ENCODE measurements around the gene ELFN2.

Gene ELFN2

GRCh38 chr22:37388538-37388937 is 38.7 kb downstream of the ELFN2 start:
- no peak for DNase-seq
- Mint-ChIP-seq H3K27ac (no peak overlapping the region), H3K4me3 (no peak overlapping the region), H3K27me3 (peaks cover 30% of the 10 kb centered on the region), H3K4me1 (no peaks in the 10 kb centered on the region), H3K36me3 (no peaks in the 10 kb centered on the region), H3K9me3 (no peaks in the 10 kb centered on the region)
- CTCF ChIA-PET, result no interaction called here

GRCh38 chr22:37387793-37388192 is 39.5 kb downstream of the ELFN2 start:
- DNase-seq, result no peak
- Mint-ChIP-seq H3K4me3 (no peak overlapping the region), H3K36me3 (no peaks in the 10 kb centered on the region), H3K27ac (no peak overlapping the region), H3K4me1 (no peaks in the 10 kb centered on the region), H3K9me3 (no peaks in the 10 kb centered on the region), H3K27me3 (peaks cover 36% of the 10 kb centered on the region)
- CTCF ChIA-PET, result no interaction called here

- no peak for DNase-seq
- Mint-ChIP-seq H3K4me3 (no peak overlapping the region), H3K36me3 (no peaks in the 10 kb centered on the region), H3K27ac (no peak overlapping the region), H3K27me3 (peaks cover 40% of the 10 kb centered on the region), H3K9me3 (no peaks in the 10 kb centered on the region), H3K4me1 (no peaks in the 10 kb centered on the region)
- CTCF ChIA-PET, result no interaction called here
Observed at GRCh38 chr22:37386441-37386840, 40.8 kb downstream of the ELFN2 start.

GRCh38 chr22:37384691-37385090 is 42.6 kb downstream of the ELFN2 start:
- no peaks in the 10 kb centered on the region for H3K4me1 Mint-ChIP-seq
- H3K9me3 Mint-ChIP-seq, result no peaks in the 10 kb centered on the region
- H3K4me3 Mint-ChIP-seq, result no peak overlapping the region
- no peak for DNase-seq
- H3K36me3 Mint-ChIP-seq, result no peaks in the 10 kb centered on the region
- CTCF ChIA-PET, result no interaction called here
- H3K27ac Mint-ChIP-seq, result no peak overlapping the region
- H3K27me3 Mint-ChIP-seq, result peaks cover 56% of the 10 kb centered on the region

- DNase-seq, result no peak
- H3K4me3 Mint-ChIP-seq, result no peak overlapping the region
- H3K9me3 Mint-ChIP-seq, result no peaks in the 10 kb centered on the region
- H3K36me3 Mint-ChIP-seq, result no peaks in the 10 kb centered on the region
- H3K27me3 Mint-ChIP-seq, result peaks cover 64% of the 10 kb centered on the region
- CTCF ChIA-PET, result interaction anchor here (0.6 kb wide), 1 partner anchor 221 kb away, joined by 3 read pairs; no protein-coding TSS in a partner anchor
- no peaks in the 10 kb centered on the region for H3K4me1 Mint-ChIP-seq
- no peak overlapping the region for H3K27ac Mint-ChIP-seq
Observed at GRCh38 chr22:37383341-37383740, 43.9 kb downstream of the ELFN2 start.

- no peaks in the 10 kb centered on the region for H3K4me1 Mint-ChIP-seq
- CTCF ChIA-PET, result no interaction called here
- H3K36me3 Mint-ChIP-seq, result no peaks in the 10 kb centered on the region
- no peaks in the 10 kb centered on the region for H3K9me3 Mint-ChIP-seq
- DNase-seq, result no peak
- H3K27me3 Mint-ChIP-seq, result peaks cover 67% of the 10 kb centered on the region
- H3K4me3 Mint-ChIP-seq, result no peak overlapping the region
- no peak overlapping the region for H3K27ac Mint-ChIP-seq
Observed at GRCh38 chr22:37381489-37381888, 45.8 kb downstream of the ELFN2 start.

GRCh38 chr22:37379722-37380121 is 47.6 kb downstream of the ELFN2 start:
- Mint-ChIP-seq H3K4me1 (no peaks in the 10 kb centered on the region), H3K27ac (no peak overlapping the region), H3K4me3 (no peak overlapping the region), H3K9me3 (no peaks in the 10 kb centered on the region), H3K27me3 (peaks cover 72% of the 10 kb centered on the region), H3K36me3 (no peaks in the 10 kb centered on the region)
- no peak for DNase-seq
- CTCF ChIA-PET, result no interaction called here

GRCh38 chr22:37379085-37379484 is 48.2 kb downstream of the ELFN2 start:
- H3K27me3 Mint-ChIP-seq, result peaks cover 78% of the 10 kb centered on the region

GRCh38 chr22:37378642-37379058 is 48.6 kb downstream of the ELFN2 start:
- H3K4me1 Mint-ChIP-seq, result no peaks in the 10 kb centered on the region
- H3K9me3 Mint-ChIP-seq, result no peaks in the 10 kb centered on the region
- H3K4me3 Mint-ChIP-seq, result no peak overlapping the region
- H3K27me3 Mint-ChIP-seq, result peaks cover 80% of the 10 kb centered on the region
- CTCF ChIA-PET, result no interaction called here
- no peaks in the 10 kb centered on the region for H3K36me3 Mint-ChIP-seq
- no peak overlapping the region for H3K27ac Mint-ChIP-seq
- DNase-seq, result no peak

More at GRCh38 chr22:37379085-37379484, 48.2 kb downstream of the ELFN2 start:
- Mint-ChIP-seq H3K4me1 (no peaks in the 10 kb centered on the region), H3K36me3 (no peaks in the 10 kb centered on the region), H3K27ac (no peak overlapping the region), H3K9me3 (no peaks in the 10 kb centered on the region), H3K4me3 (no peak overlapping the region)
- no peak for DNase-seq
- CTCF ChIA-PET, result no interaction called here

- no peak overlapping the region for H3K27ac Mint-ChIP-seq
- CTCF ChIA-PET, result no interaction called here
- peaks cover 74% of the 10 kb centered on the region for H3K27me3 Mint-ChIP-seq
Observed at GRCh38 chr22:37377927-37378326, 49.4 kb downstream of the ELFN2 start.

GRCh38 chr22:37377138-37377537 is 50.1 kb downstream of the ELFN2 start:
- H3K9me3 Mint-ChIP-seq, result no peaks in the 10 kb centered on the region
- no peaks in the 10 kb centered on the region for H3K36me3 Mint-ChIP-seq
- no peak overlapping the region for H3K27ac Mint-ChIP-seq
- H3K4me1 Mint-ChIP-seq, result no peaks in the 10 kb centered on the region
- CTCF ChIA-PET, result no interaction called here
- no peak for DNase-seq
- peaks cover 71% of the 10 kb centered on the region for H3K27me3 Mint-ChIP-seq
- no peak overlapping the region for H3K4me3 Mint-ChIP-seq

More at GRCh38 chr22:37377927-37378326, 49.4 kb downstream of the ELFN2 start:
- DNase-seq, result no peak
- no peaks in the 10 kb centered on the region for H3K36me3 Mint-ChIP-seq
- H3K9me3 Mint-ChIP-seq, result no peaks in the 10 kb centered on the region
- H3K4me1 Mint-ChIP-seq, result no peaks in the 10 kb centered on the region
- H3K4me3 Mint-ChIP-seq, result no peak overlapping the region

GRCh38 chr22:37376643-37377042 is 50.6 kb downstream of the ELFN2 start:
- Mint-ChIP-seq H3K4me1 (no peaks in the 10 kb centered on the region), H3K27me3 (peaks cover 71% of the 10 kb centered on the region), H3K36me3 (no peaks in the 10 kb centered on the region), H3K9me3 (no peaks in the 10 kb centered on the region), H3K27ac (no peak overlapping the region), H3K4me3 (no peak overlapping the region)
- DNase-seq, result no peak
- CTCF ChIA-PET, result no interaction called here

- no peaks in the 10 kb centered on the region for H3K4me1 Mint-ChIP-seq
Observed at GRCh38 chr22:37375801-37376200, 51.5 kb downstream of the ELFN2 start.

GRCh38 chr22:37374571-37374970 is 52.7 kb downstream of the ELFN2 start:
- Mint-ChIP-seq H3K4me3 (no peak overlapping the region), H3K27me3 (peaks cover 60% of the 10 kb centered on the region), H3K4me1 (peaks cover 5% of the 10 kb centered on the region), H3K27ac (no peak overlapping the region), H3K9me3 (no peaks in the 10 kb centered on the region), H3K36me3 (no peaks in the 10 kb centered on the region)
- CTCF ChIA-PET, result interaction anchor here (0.6 kb wide), 1 partner anchor 41 kb away, joined by 3 read pairs; no protein-coding TSS in a partner anchor
- no peak for DNase-seq

More at GRCh38 chr22:37375801-37376200, 51.5 kb downstream of the ELFN2 start:
- no peaks in the 10 kb centered on the region for H3K9me3 Mint-ChIP-seq
- no peak for DNase-seq
- H3K27ac Mint-ChIP-seq, result no peak overlapping the region
- H3K36me3 Mint-ChIP-seq, result no peaks in the 10 kb centered on the region
- H3K4me3 Mint-ChIP-seq, result no peak overlapping the region
- CTCF ChIA-PET, result no interaction called here
- peaks cover 62% of the 10 kb centered on the region for H3K27me3 Mint-ChIP-seq

GRCh38 chr22:37373451-37373850 is 53.8 kb downstream of the ELFN2 start:
- CTCF ChIA-PET, result no interaction called here

GRCh38 chr22:37371911-37372310 is 55.4 kb downstream of the ELFN2 start:
- no peak for DNase-seq
- H3K27ac Mint-ChIP-seq, result no peak overlapping the region
- CTCF ChIA-PET, result no interaction called here
- no peaks in the 10 kb centered on the region for H3K36me3 Mint-ChIP-seq
- peaks cover 38% of the 10 kb centered on the region for H3K27me3 Mint-ChIP-seq
- no peak overlapping the region for H3K4me3 Mint-ChIP-seq
- H3K9me3 Mint-ChIP-seq, result no peaks in the 10 kb centered on the region
- H3K4me1 Mint-ChIP-seq, result peaks cover 6% of the 10 kb centered on the region

More at GRCh38 chr22:37373451-37373850, 53.8 kb downstream of the ELFN2 start:
- no peaks in the 10 kb centered on the region for H3K36me3 Mint-ChIP-seq
- no peak overlapping the region for H3K4me3 Mint-ChIP-seq
- H3K4me1 Mint-ChIP-seq, result peaks cover 6% of the 10 kb centered on the region
- H3K9me3 Mint-ChIP-seq, result no peaks in the 10 kb centered on the region
- DNase-seq, result no peak
- no peak overlapping the region for H3K27ac Mint-ChIP-seq
- H3K27me3 Mint-ChIP-seq, result peaks cover 53% of the 10 kb centered on the region
